H1 (cell line): ENCODE data around the gene GFI1B. TPM values are rescaled to one million over a fixed set of nuclear protein-coding genes. Genes with fewer than 3 reads are reported as not detected.

Source experiments
- CTCF ChIA-PET: fragments of 300-600 bp; sonication (Branson Sonifier 250); formaldehyde crosslinking; loops from one replicate; lab custom pipeline; 2021; ENCODE audit not compliant: partially characterized antibody; lab: Charles Lee
- POLR2A ChIA-PET: fragments of 300-600 bp; sonication (Branson Sonifier 250); formaldehyde crosslinking; loops from one replicate; lab custom pipeline; 2021; ENCODE audit warnings: inconsistent platforms; ENCODE audit not compliant: partially characterized antibody; lab: Charles Lee
- DNase-seq, 2 experiments: peaks; one replicate each; pipeline versions ENCODE4 v3.0.0 to v3.0.0-alpha.2; 2010 to 2022; ENCODE audit warnings: low spot score in 2 of 2, low read depth in 1 of 2, mixed read lengths in 1 of 2
- FAIRE-seq: peaks from 2 replicates; lab custom pipeline; 2011; peaks lifted over from hg19 to GRCh38; lab: Jason Lieb, UNC
- H2AFZ ChIP-seq: 2 replicates; pipeline ENCODE4 v1.8.1; 2012; ENCODE audit warnings: low read length, inconsistent platforms
- H2AK5ac ChIP-seq: 2 replicates; pipeline ENCODE4 v1.6.1; 2013; ENCODE audit warnings: low read depth, low read length
- H2BK120ac ChIP-seq: replicated peaks from 2 replicates; pipeline ENCODE3; 2013; ENCODE audit warnings: low read depth, low read length, inconsistent platforms
- H2BK12ac ChIP-seq: 2 replicates; pipeline ENCODE4 v1.6.1; 2013; ENCODE audit warnings: low read depth, low read length
- H2BK15ac ChIP-seq: 2 replicates; pipeline ENCODE4 v1.6.1; 2013; ENCODE audit warnings: low read length
- H2BK20ac ChIP-seq: 2 replicates; pipeline ENCODE4 v1.6.1; 2013; ENCODE audit warnings: low read length
- H2BK5ac ChIP-seq: 2 replicates; pipeline ENCODE4 v1.6.1; 2013; ENCODE audit warnings: low read depth, low read length
- H3K14ac ChIP-seq: 2 replicates; pipeline ENCODE4 v1.6.1; 2013; ENCODE audit warnings: inconsistent platforms; ENCODE audit not compliant: insufficient read length
- H3K18ac ChIP-seq: 2 replicates; pipeline ENCODE4 v1.6.1; 2013; ENCODE audit warnings: low read length; ENCODE audit errors: extremely low read depth
- H3K23ac ChIP-seq: 2 replicates; pipeline ENCODE4 v1.6.1; 2013; ENCODE audit warnings: inconsistent platforms; ENCODE audit not compliant: insufficient read length
- H3K23me2 ChIP-seq: 2 replicates; pipeline ENCODE4 v1.6.1; 2013; ENCODE audit warnings: low read depth, low read length
- H3K27ac ChIP-seq: 2 replicates; pipeline ENCODE4 v1.6.1; 2011; ENCODE audit warnings: low read depth, low read length, inconsistent platforms
- H3K27me3 ChIP-seq, 4 experiments: replicated peaks in 1 of 4; 1 replicate in 1 of 4; 2 replicates in 3 of 4; pipeline versions ENCODE4 v1.6.1 to v1.8.1; 2011 to 2013; ENCODE audit warnings: low read length in 3 of 4, mild to moderate bottlenecking in 3 of 4, inconsistent platforms in 2 of 4, mixed read lengths in 2 of 4, moderate library complexity in 1 of 4; ENCODE audit not compliant: control insufficient read depth in 3 of 4, insufficient read depth in 3 of 4; ENCODE audit errors: extremely low read depth in 1 of 4
- H3K36me3 ChIP-seq, 4 experiments: 2 replicates each; pipeline versions ENCODE4 v1.6.1 to v1.8.1; 2011 to 2013; ENCODE audit warnings: mild to moderate bottlenecking in 4 of 4, low read length in 3 of 4, moderate library complexity in 2 of 4, control low read depth in 1 of 4, inconsistent platforms in 1 of 4; ENCODE audit not compliant: insufficient read depth in 4 of 4, control insufficient read depth in 2 of 4
- H3K4ac ChIP-seq: replicated peaks from 2 replicates; pipeline ENCODE3; 2013; ENCODE audit warnings: low read length, low read depth, mixed read lengths, inconsistent platforms; ENCODE audit not compliant: insufficient read length
- H3K4me1 ChIP-seq, 4 experiments: replicated peaks in 1 of 4; 1 replicate in 1 of 4; 2 replicates in 3 of 4; pipeline versions ENCODE4 v1.6.1 to v1.8.1; 2011 to 2013; ENCODE audit warnings: low read length in 3 of 4, inconsistent platforms in 2 of 4, mixed read lengths in 1 of 4; ENCODE audit not compliant: insufficient read depth in 4 of 4, control insufficient read depth in 3 of 4
- H3K4me2 ChIP-seq, 2 experiments: 2 replicates each; pipeline versions ENCODE4 v1.6.1 to v1.8.1; 2011 to 2013; ENCODE audit warnings: low read depth in 2 of 2, low read length in 2 of 2, control low read depth in 1 of 2, inconsistent platforms in 1 of 2, mild to moderate bottlenecking in 1 of 2; ENCODE audit not compliant: insufficient read depth in 1 of 2
- H3K4me3 ChIP-seq, 4 experiments: fragments of 200-600, 300-600 bp in 1 of 4; sonication (generic), shearing (Covaris generic), sonication (Bioruptor Twin) in 1 of 4; 2 replicates each; pipeline versions ENCODE4 v1.5.1 to v1.8.1; 2011 to 2016; ENCODE audit warnings: low read length in 4 of 4, low read depth in 3 of 4, control low read depth in 2 of 4, inconsistent platforms in 2 of 4, mild to moderate bottlenecking in 2 of 4, mixed read lengths in 1 of 4, moderate library complexity in 1 of 4; ENCODE audit not compliant: insufficient read depth in 2 of 4; ENCODE audit errors: extremely low read depth in 1 of 4
- H3K56ac ChIP-seq: replicated peaks from 2 replicates; pipeline ENCODE3; 2013; ENCODE audit warnings: low read depth, mild to moderate bottlenecking, mixed read lengths, low read length, inconsistent platforms; ENCODE audit not compliant: insufficient read length
- H3K79me1 ChIP-seq: 2 replicates; pipeline ENCODE4 v1.6.1; 2013; ENCODE audit warnings: low read depth, low read length, control low read depth
- H3K79me2 ChIP-seq, 2 experiments: 2 replicates each; pipeline versions ENCODE4 v1.6.1 to v1.8.1; 2012 to 2013; ENCODE audit warnings: low read length in 2 of 2, mild to moderate bottlenecking in 2 of 2, inconsistent platforms in 1 of 2; ENCODE audit not compliant: insufficient read depth in 2 of 2, control insufficient read depth in 1 of 2
- H3K9ac ChIP-seq, 4 experiments: replicated peaks in 1 of 4; 1 replicate in 1 of 4; 2 replicates in 3 of 4; pipeline versions ENCODE4 v1.6.1 to v1.8.1; 2011 to 2013; ENCODE audit warnings: low read depth in 3 of 4, low read length in 3 of 4, control low read depth in 2 of 4, mild to moderate bottlenecking in 2 of 4, moderate library complexity in 2 of 4, inconsistent platforms in 1 of 4; ENCODE audit errors: extremely low read depth in 1 of 4
- H3K9me3 ChIP-seq, 2 experiments: 2 replicates each; pipeline versions ENCODE4 v1.6.1 to v1.8.1; 2012 to 2013; ENCODE audit warnings: mild to moderate bottlenecking in 2 of 2, moderate library complexity in 2 of 2, control low read depth in 1 of 2, inconsistent platforms in 1 of 2, low read depth in 1 of 2, low read length in 1 of 2, mixed read lengths in 1 of 2; ENCODE audit not compliant: insufficient read depth in 2 of 2
- H4K20me1 ChIP-seq, 2 experiments: replicated peaks in 1 of 2; 2 replicates each; pipeline versions ENCODE3 to v1.8.1; 2011 to 2013; ENCODE audit warnings: inconsistent platforms in 2 of 2, low read length in 2 of 2, mild to moderate bottlenecking in 1 of 2; ENCODE audit not compliant: insufficient read depth in 2 of 2, control insufficient read depth in 1 of 2
- H4K5ac ChIP-seq: 2 replicates; pipeline ENCODE4 v1.6.1; 2013; ENCODE audit warnings: low read length, low read depth, mixed read lengths, inconsistent platforms; ENCODE audit not compliant: insufficient read length
- H4K8ac ChIP-seq: 2 replicates; pipeline ENCODE4 v1.8.0; 2013; ENCODE audit warnings: mild to moderate bottlenecking, moderate library complexity, low read length, inconsistent platforms; ENCODE audit not compliant: insufficient read depth; ENCODE audit errors: extremely low read depth
- H4K91ac ChIP-seq: replicated peaks from 2 replicates; pipeline ENCODE3; 2013; ENCODE audit warnings: low read length, mixed read lengths, inconsistent platforms; ENCODE audit not compliant: insufficient read length
- WGBS, 2 experiments: shearing (Covaris generic) in 1 of 2; methylation state at CpG; one replicate each; pipeline versions ENCODE4 v1.1.6 to v1.1.7; 2013 to 2015; ENCODE audit warnings: low lambda C conversion rate in 2 of 2, mixed read lengths in 2 of 2, inconsistent platforms in 1 of 2, low coverage in 1 of 2, missing lambda C conversion rate in 1 of 2; ENCODE audit not compliant: insufficient replicate concordance in 2 of 2, insufficient coverage in 1 of 2, insufficient read length in 1 of 2; ENCODE audit errors: extremely low coverage in 1 of 2, missing lambda C conversion rate in 1 of 2; 5-methylcytosine and 5-hydroxymethylcytosine counted together
- polyA plus RNA-seq, 7 experiments: library from polyadenylated mRNA; depleted of rRNA in 3 of 7; stranded (reverse) in 5 of 7; unstranded in 2 of 7; fragments of >200 nt in 5 of 7; fragments of 200-250 nt in 2 of 7; gene quantifications; 1 replicate in 5 of 7; 2 replicates in 1 of 7; 4 replicates in 1 of 7; pipeline versions ENCODE4 v1.2.1 to v1.2.3, GENCODE V29; 2011 to 2013; ENCODE audit warnings: missing spikeins in 2 of 7, mixed read lengths in 2 of 7
- total RNA-seq: library from RNA; stranded (reverse); fragmentation: NEBNext Ultra II Directional; extraction: Animal tissue kit (Norgen Biotek cat#: 25700); gene quantifications from 2 replicates; pipeline ENCODE4 v1.2.1, GENCODE V29; 2021

The GFI1B gene
- total and polyA plus RNA-seq, 2 of the 8 experiments (the other 6 are each of a cell fraction or from before 2014, with no cell fraction given), result 0.09 to 0.11 TPM

DNA sequence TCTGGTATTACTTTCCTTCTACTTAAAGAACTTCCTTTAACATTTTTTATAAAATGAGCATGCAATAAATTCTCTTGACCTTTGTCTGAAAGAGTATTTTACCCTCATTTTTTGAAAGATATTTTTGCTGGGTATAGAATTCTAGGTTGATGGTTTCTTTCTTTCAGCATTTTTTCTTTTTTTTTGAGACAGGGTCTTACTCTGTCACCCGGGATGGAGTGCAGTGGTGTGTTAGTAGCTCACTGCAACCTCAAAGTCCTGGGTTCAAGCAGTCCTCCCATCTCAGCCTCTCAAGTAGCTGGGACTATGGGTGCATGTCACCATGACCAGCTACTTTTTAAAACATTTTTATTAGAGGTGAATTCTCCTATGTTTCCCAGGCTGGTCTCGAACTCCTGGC lies 23.4 kb upstream of the GFI1B start:
- Histone ChIP-seq H4K5ac (no peak overlapping the region), H3K36me3 (no peaks in the 10 kb centered on the region), H2AFZ (no peak overlapping the region), H3K56ac (no peak overlapping the region), H3K27ac (no peak overlapping the region), H2BK12ac (no peak overlapping the region), H4K91ac (no peak overlapping the region), H3K4ac (no peak overlapping the region), H4K8ac (no peak overlapping the region), H3K79me2 (no peaks in the 10 kb centered on the region), H3K79me1 (no peaks in the 10 kb centered on the region), H3K23ac (no peak overlapping the region), H3K4me3 (no peak overlapping the region), H3K4me1 (no peaks in the 10 kb centered on the region), H3K18ac (no peak overlapping the region), H3K4me2 (no peak overlapping the region), H2BK20ac (no peak overlapping the region), H3K27me3 (no peaks in the 10 kb centered on the region), H2BK5ac (no peak overlapping the region), H2BK120ac (no peak overlapping the region), H3K9ac (no peak overlapping the region), H3K9me3 (no peaks in the 10 kb centered on the region), H3K14ac (no peak overlapping the region), H2BK15ac (no peak overlapping the region), H2AK5ac (no peak overlapping the region), H4K20me1 (no peaks in the 10 kb centered on the region), H3K23me2 (no peaks in the 10 kb centered on the region)
- no peak for DNase-seq
- no peak for FAIRE-seq
- ChIA-PET POLR2A (interaction anchor here (1.6 kb wide), 1 partner anchor 9 kb away, joined by 4 read pairs; no protein-coding TSS in a partner anchor), CTCF (interaction anchor here (1.1 kb wide), 1 partner anchor 27 kb away, joined by 3 read pairs; no protein-coding TSS in a partner anchor)
- 100% methylated on average over 2 of the region's 2 CpGs; no CpG with 5 or more reads in 1 of the 2 experiments for WGBS, 2 experiments
